A673 (cell line): ENCODE results near the gene STOML1. TPM values are rescaled to one million over a fixed set of nuclear protein-coding genes. Genes with fewer than 3 reads are reported as not detected.

Experiments
- BruUV-seq: library from RNA; stranded (reverse); fragments of 400-500 nt; replicated peaks from 2 replicates; lab custom pipeline; 2021; lab: Mats Ljungman, UMichigan
- CTCF ChIA-PET: fragments of 300-600 bp; sonication (Branson Sonifier 250); formaldehyde crosslinking; loops from one replicate; lab custom pipeline; 2022; ENCODE audit warnings: antibody characterized with exemption; lab: Charles Lee
- POLR2A ChIA-PET: fragments of 300-600 bp; sonication (Branson Sonifier 250); formaldehyde crosslinking; loops from one replicate; lab custom pipeline; 2022; ENCODE audit warnings: antibody characterized with exemption; ENCODE audit not compliant: low non-redundant PET; lab: Charles Lee
- DNase-seq: peaks from one replicate; pipeline ENCODE4 v3.0.0-alpha.2; 2015; ENCODE audit warnings: low spot score
- H3K27ac ChIP-seq: fragments of 200-600 bp; sonication (generic); 2 replicates; pipeline ENCODE4 v1.5.1; 2016; ENCODE audit warnings: mixed run types, low read depth, mild to moderate bottlenecking, mixed read lengths, antibody characterized with exemption, low read length; ENCODE audit not compliant: poor library complexity, severe bottlenecking
- H3K27me3 ChIP-seq: fragments of 200-600 bp; sonication (generic); replicated peaks from 2 replicates; pipeline ENCODE4 v1.6.1; 2017; ENCODE audit warnings: mixed run types, low read depth, mild to moderate bottlenecking, mixed read lengths, antibody characterized with exemption, low read length; ENCODE audit not compliant: insufficient read depth, poor library complexity
- H3K36me3 ChIP-seq: fragments of 200-600 bp; sonication (generic); 2 replicates; pipeline ENCODE4 v1.6.1; 2016; ENCODE audit warnings: mixed run types, mild to moderate bottlenecking, mixed read lengths, antibody characterized with exemption, low read length; ENCODE audit not compliant: insufficient read depth, poor library complexity, severe bottlenecking
- H3K4me1 ChIP-seq: fragments of 200-600 bp; sonication (generic); 2 replicates; pipeline ENCODE4 v1.6.1; 2017; ENCODE audit warnings: mixed run types, mild to moderate bottlenecking, mixed read lengths, antibody characterized with exemption, low read length; ENCODE audit not compliant: insufficient read depth, poor library complexity, severe bottlenecking
- H3K4me3 ChIP-seq: fragments of 200-600 bp; sonication (generic); 2 replicates; pipeline ENCODE4 v1.5.1; 2016; ENCODE audit warnings: low read depth, mixed run types, mild to moderate bottlenecking, mixed read lengths, low read length; ENCODE audit not compliant: poor library complexity, severe bottlenecking
- H3K9me3 ChIP-seq: fragments of 200-600 bp; sonication (generic); 2 replicates; pipeline ENCODE4 v1.6.1; 2016; ENCODE audit warnings: mixed run types, low read depth, mild to moderate bottlenecking, mixed read lengths, antibody characterized with exemption, low read length; ENCODE audit not compliant: poor library complexity, severe bottlenecking
- CTCF ChIP-seq: fragments of 300-800, 200-600 bp; sonication (generic); conservative IDR thresholded peaks from 2 replicates; pipeline ENCODE4 v1.5.1; 2017; ENCODE audit warnings: low read depth, mild to moderate bottlenecking, antibody characterized with exemption, low read length, moderate library complexity, mixed read lengths
- EZH2 ChIP-seq: fragments of 200-600 bp; sonication (generic); IDR thresholded peaks from 2 replicates; pipeline ENCODE4 v1.6.1; 2017; ENCODE audit warnings: borderline replicate concordance, low read depth, mild to moderate bottlenecking, mixed read lengths, antibody characterized with exemption, low read length; ENCODE audit not compliant: poor library complexity, severe bottlenecking
- intact Hi-C: fragments of 100-400 bp; cut with micrococcal nuclease; formaldehyde crosslinking; loops from one replicate; pipeline ENCODE4 v1.10.0; 2022; ENCODE audit not compliant: unreplicated experiment
- total RNA-seq: library from RNA; stranded (reverse); gene quantifications from 2 replicates; pipeline ENCODE4 v1.2.3, GENCODE V29; 2021

The STOML1 gene
- total RNA-seq, 1 experiment from 2014 or later: 7.3 TPM

- Histone ChIP-seq H3K27me3 (no peaks in the 10 kb centered on the region), H3K36me3 (no peaks in the 10 kb centered on the region), H3K9me3 (no peaks in the 10 kb centered on the region), H3K27ac (no peak overlapping the region), H3K4me1 (peaks cover 24% of the 10 kb centered on the region), H3K4me3 (no peak overlapping the region)
- intact Hi-C loops: no loop called here
- no peak for DNase-seq
- ChIA-PET CTCF (no interaction called here), POLR2A (no interaction called here)
- no TSS peak for BruUV-seq
- TF ChIP-seq EZH2 (no peak), CTCF (no peak)
Measured at GRCh38 chr15:73986776-73987056, 5.4 kb downstream of the STOML1 start.

DNA sequence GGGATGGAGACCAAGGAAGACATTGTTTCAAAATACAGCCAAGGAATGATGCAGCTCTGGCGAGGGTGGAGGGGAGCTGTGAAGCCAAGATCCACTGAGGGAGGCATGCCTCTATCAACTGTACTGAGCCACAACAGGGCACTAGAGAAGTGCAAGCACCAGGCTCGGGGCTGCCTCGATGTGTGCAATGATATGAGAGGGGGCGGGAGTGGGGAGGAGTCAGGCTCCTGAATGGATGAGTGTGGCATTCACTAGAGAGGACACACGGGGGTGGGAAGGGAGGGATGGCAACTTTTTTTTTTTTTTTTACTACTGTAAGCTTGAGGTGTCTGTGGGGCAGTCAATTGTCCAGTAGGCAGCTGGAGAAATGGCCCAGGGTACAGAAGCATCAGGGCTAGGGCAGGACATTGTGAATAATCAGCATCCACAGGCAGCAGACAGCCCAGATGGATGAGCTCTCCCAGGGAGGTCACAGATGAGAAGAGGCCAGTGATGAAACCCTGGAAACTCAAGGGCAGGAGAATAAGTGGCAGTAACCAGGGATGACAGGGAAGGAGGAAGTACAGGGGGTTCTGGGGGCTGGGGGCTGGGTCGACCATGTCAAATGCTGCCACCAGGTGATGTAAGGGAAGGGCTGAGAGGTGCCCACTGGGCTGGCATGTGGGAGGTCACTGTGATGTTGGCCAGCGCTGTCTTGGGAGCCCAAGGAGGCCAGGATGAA, 5.9 kb downstream of the STOML1 start:
- intact Hi-C loops: no loop called here
- Histone ChIP-seq H3K9me3 (no peaks in the 10 kb centered on the region), H3K27ac (no peak overlapping the region), H3K27me3 (no peaks in the 10 kb centered on the region), H3K4me3 (no peak overlapping the region), H3K4me1 (peaks cover 19% of the 10 kb centered on the region), H3K36me3 (no peaks in the 10 kb centered on the region)
- no peak for TF ChIP-seq CTCF
- TF ChIP-seq EZH2: no peak
- ChIA-PET POLR2A (no interaction called here), CTCF (interaction anchor here (0.6 kb wide), 1 partner anchor 18 kb away, joined by 3 read pairs; no protein-coding TSS in a partner anchor)
- DNase-seq: no peak
- no TSS peak for BruUV-seq

GRCh38 chr15:73985101-73985873, 6.8 kb downstream of the STOML1 start:
- Histone ChIP-seq H3K27ac (no peak overlapping the region), H3K27me3 (no peaks in the 10 kb centered on the region), H3K4me3 (no peak overlapping the region), H3K9me3 (no peaks in the 10 kb centered on the region), H3K4me1 (peaks cover 18% of the 10 kb centered on the region), H3K36me3 (no peaks in the 10 kb centered on the region)
- intact Hi-C loops: no loop called here
- TF ChIP-seq EZH2 (no peak), CTCF (no peak)
- POLR2A ChIA-PET: no interaction called here
- no peak for DNase-seq
- CTCF ChIA-PET: no interaction called here
- BruUV-seq: no TSS peak
